ENCODE data around the gene RPL10A.

Gene RPL10A

GRCh38 chr6:35449287-35449881 is 18.8 kb upstream of the RPL10A start:
- Histone ChIP-seq H3K9me3 (ENCODE audit: control insufficient read depth in 1 of 2, low read length in 2 of 2) (no peaks in the 10 kb centered on the region), H3K4me1 (ENCODE audit: control insufficient read depth in 1 of 2, insufficient read depth in 2 of 2, low read length in 2 of 2) (peaks cover 0 to 20% of the 10 kb centered on the region in 2 donors)

GRCh38 chr6:35451354-35452182 is 16.6 kb upstream of the RPL10A start:
- H3K27me3 ChIP-seq (ENCODE audit: low read depth, low read length) = no peaks in the 10 kb centered on the region
- no peaks in the 10 kb centered on the region for H3K36me3 ChIP-seq (ENCODE audit: control insufficient read depth in 1 of 2, insufficient read depth in 2 of 2, low read length in 2 of 2)
- no peaks in the 10 kb centered on the region for H3K9me3 ChIP-seq (ENCODE audit: control insufficient read depth in 1 of 2, low read length in 2 of 2)
- H3K4me3 ChIP-seq (ENCODE audit: low read depth in 1 of 2, low read length in 2 of 2) = peak overlapping the region; percentile 24 to 72
- peaks cover 0 to 20% of the 10 kb centered on the region in 2 donors for H3K4me1 ChIP-seq (ENCODE audit: control insufficient read depth in 1 of 2, insufficient read depth in 2 of 2, low read length in 2 of 2)
- H3K27ac ChIP-seq (ENCODE audit: low read length) = no peak overlapping the region

More at GRCh38 chr6:35449287-35449881, 18.8 kb upstream of the RPL10A start:
- H3K27ac ChIP-seq (ENCODE audit: low read length) = no peak overlapping the region
- H3K4me3 ChIP-seq (ENCODE audit: low read depth in 1 of 2, low read length in 2 of 2) = no peak overlapping the region
- H3K36me3 ChIP-seq (ENCODE audit: control insufficient read depth in 1 of 2, insufficient read depth in 2 of 2, low read length in 2 of 2) = no peaks in the 10 kb centered on the region
- H3K27me3 ChIP-seq (ENCODE audit: low read depth, low read length) = no peaks in the 10 kb centered on the region

- Histone ChIP-seq H3K36me3 (ENCODE audit: control insufficient read depth in 1 of 2, insufficient read depth in 2 of 2, low read length in 2 of 2) (no peaks in the 10 kb centered on the region), H3K9me3 (ENCODE audit: control insufficient read depth in 1 of 2, low read length in 2 of 2) (no peaks in the 10 kb centered on the region), H3K4me3 (ENCODE audit: low read depth in 1 of 2, low read length in 2 of 2) (peak within 1 kb of the TSS; percentile 63 to 72), H3K27me3 (ENCODE audit: low read depth, low read length) (no peaks in the 10 kb centered on the region), H3K4me1 (ENCODE audit: control insufficient read depth in 1 of 2, insufficient read depth in 2 of 2, low read length in 2 of 2) (peaks cover 0 to 20% of the 10 kb centered on the region in 2 donors), H3K27ac (ENCODE audit: low read length) (no peak within 1 kb of the TSS)
These were observed 15.8 kb upstream of the RPL10A start, which contains the start of gene FANCE for GRCh38 chr6:35452183-35453090. Gene FANCE, plus strand, starts transcription at chr6:35452338. Its CDS starts 208 bp downstream, at chr6:35452546.

- no peaks in the 10 kb centered on the region for H3K9me3 ChIP-seq (ENCODE audit: control insufficient read depth in 1 of 2, low read length in 2 of 2)
- H3K4me1 ChIP-seq (ENCODE audit: control insufficient read depth in 1 of 2, insufficient read depth in 2 of 2, low read length in 2 of 2) = peaks cover 0 to 20% of the 10 kb centered on the region in 2 donors
- no peaks in the 10 kb centered on the region for H3K27me3 ChIP-seq (ENCODE audit: low read depth, low read length)
- H3K27ac ChIP-seq (ENCODE audit: low read length) = no peak overlapping the region
- H3K4me3 ChIP-seq (ENCODE audit: low read depth in 1 of 2, low read length in 2 of 2) = peak overlapping the region; percentile 63 to 72
- H3K36me3 ChIP-seq (ENCODE audit: control insufficient read depth in 1 of 2, insufficient read depth in 2 of 2, low read length in 2 of 2) = no peaks in the 10 kb centered on the region
These were observed 15.0 kb upstream of the RPL10A start for GRCh38 chr6:35453236-35453635.

- no peaks in the 10 kb centered on the region for H3K36me3 ChIP-seq (ENCODE audit: control insufficient read depth in 1 of 2, insufficient read depth in 2 of 2, low read length in 2 of 2)
- peaks cover 0 to 19% of the 10 kb centered on the region in 2 donors for H3K4me1 ChIP-seq (ENCODE audit: control insufficient read depth in 1 of 2, insufficient read depth in 2 of 2, low read length in 2 of 2)
- H3K27me3 ChIP-seq (ENCODE audit: low read depth, low read length) = no peaks in the 10 kb centered on the region
- H3K9me3 ChIP-seq (ENCODE audit: control insufficient read depth in 1 of 2, low read length in 2 of 2) = no peaks in the 10 kb centered on the region
- no peak overlapping the region for H3K27ac ChIP-seq (ENCODE audit: low read length)
- H3K4me3 ChIP-seq (ENCODE audit: low read depth in 1 of 2, low read length in 2 of 2) = no peak overlapping the region
These were observed 13.7 kb upstream of the RPL10A start for GRCh38 chr6:35454391-35455110.

- H3K36me3 ChIP-seq (ENCODE audit: control insufficient read depth in 1 of 2, insufficient read depth in 2 of 2, low read length in 2 of 2) = no peaks in the 10 kb centered on the region
These were observed 10.3 kb upstream of the RPL10A start for GRCh38 chr6:35457907-35458306.

GRCh38 chr6:35461270-35461669 is 6.9 kb upstream of the RPL10A start:
- Histone ChIP-seq H3K27ac (ENCODE audit: low read length) (no peak overlapping the region), H3K9me3 (ENCODE audit: control insufficient read depth in 1 of 2, low read length in 2 of 2) (no peaks in the 10 kb centered on the region), H3K27me3 (ENCODE audit: low read depth, low read length) (no peaks in the 10 kb centered on the region), H3K4me3 (ENCODE audit: low read depth in 1 of 2, low read length in 2 of 2) (no peak overlapping the region), H3K4me1 (ENCODE audit: control insufficient read depth in 1 of 2, insufficient read depth in 2 of 2, low read length in 2 of 2) (no peaks in the 10 kb centered on the region), H3K36me3 (ENCODE audit: control insufficient read depth in 1 of 2, insufficient read depth in 2 of 2, low read length in 2 of 2) (peaks cover 0 to 4% of the 10 kb centered on the region in 2 donors)

More at GRCh38 chr6:35457907-35458306, 10.3 kb upstream of the RPL10A start:
- Histone ChIP-seq H3K27ac (ENCODE audit: low read length) (no peak overlapping the region), H3K9me3 (ENCODE audit: control insufficient read depth in 1 of 2, low read length in 2 of 2) (no peaks in the 10 kb centered on the region), H3K27me3 (ENCODE audit: low read depth, low read length) (no peaks in the 10 kb centered on the region), H3K4me3 (ENCODE audit: low read depth in 1 of 2, low read length in 2 of 2) (no peak overlapping the region), H3K4me1 (ENCODE audit: control insufficient read depth in 1 of 2, insufficient read depth in 2 of 2, low read length in 2 of 2) (peaks cover 0 to 7% of the 10 kb centered on the region in 2 donors)

- no peak overlapping the region for H3K27ac ChIP-seq (ENCODE audit: low read length)
- H3K9me3 ChIP-seq (ENCODE audit: control insufficient read depth in 1 of 2, low read length in 2 of 2) = no peaks in the 10 kb centered on the region
- H3K4me1 ChIP-seq (ENCODE audit: control insufficient read depth in 1 of 2, insufficient read depth in 2 of 2, low read length in 2 of 2) = no peaks in the 10 kb centered on the region
- no peak overlapping the region for H3K4me3 ChIP-seq (ENCODE audit: low read depth in 1 of 2, low read length in 2 of 2)
- H3K36me3 ChIP-seq (ENCODE audit: control insufficient read depth in 1 of 2, insufficient read depth in 2 of 2, low read length in 2 of 2) = peaks cover 0 to 5% of the 10 kb centered on the region in 2 donors
- no peaks in the 10 kb centered on the region for H3K27me3 ChIP-seq (ENCODE audit: low read depth, low read length)
These were observed 4.9 kb upstream of the RPL10A start for GRCh38 chr6:35463292-35463691.

GRCh38 chr6:35465646-35466045 is 2.6 kb upstream of the RPL10A start:
- H3K27ac ChIP-seq (ENCODE audit: low read length) = no peak overlapping the region
- H3K36me3 ChIP-seq (ENCODE audit: control insufficient read depth in 1 of 2, insufficient read depth in 2 of 2, low read length in 2 of 2) = peaks cover 5 to 10% of the 10 kb centered on the region in 2 donors
- H3K9me3 ChIP-seq (ENCODE audit: control insufficient read depth in 1 of 2, low read length in 2 of 2) = no peaks in the 10 kb centered on the region
- H3K4me1 ChIP-seq (ENCODE audit: control insufficient read depth in 1 of 2, insufficient read depth in 2 of 2, low read length in 2 of 2) = peaks cover 6 to 14% of the 10 kb centered on the region in 2 donors
- H3K27me3 ChIP-seq (ENCODE audit: low read depth, low read length) = no peaks in the 10 kb centered on the region
- no peak overlapping the region for H3K4me3 ChIP-seq (ENCODE audit: low read depth in 1 of 2, low read length in 2 of 2)

GRCh38 chr6:35468980-35469750 is 964 bp downstream of the RPL10A start:
- no peaks in the 10 kb centered on the region for H3K9me3 ChIP-seq (ENCODE audit: control insufficient read depth in 1 of 2, low read length in 2 of 2)
- peaks cover 14 to 23% of the 10 kb centered on the region in 2 donors for H3K36me3 ChIP-seq (ENCODE audit: control insufficient read depth in 1 of 2, insufficient read depth in 2 of 2, low read length in 2 of 2)
- peaks cover 11 to 35% of the 10 kb centered on the region in 2 donors for H3K4me1 ChIP-seq (ENCODE audit: control insufficient read depth in 1 of 2, insufficient read depth in 2 of 2, low read length in 2 of 2)

More at GRCh38 chr6:35468980-35469750, 964 bp downstream of the RPL10A start:
- peak overlapping the region; percentile 78 to 84 for H3K4me3 ChIP-seq (ENCODE audit: low read depth in 1 of 2, low read length in 2 of 2)
- H3K27ac ChIP-seq (ENCODE audit: low read length) = peak overlapping the region; percentile 71
- no peaks in the 10 kb centered on the region for H3K27me3 ChIP-seq (ENCODE audit: low read depth, low read length)

Measured in muscle layer of duodenum (tissue), 2 donors.